Measurements from ENCODE around the gene FAM240A.

DNA sequence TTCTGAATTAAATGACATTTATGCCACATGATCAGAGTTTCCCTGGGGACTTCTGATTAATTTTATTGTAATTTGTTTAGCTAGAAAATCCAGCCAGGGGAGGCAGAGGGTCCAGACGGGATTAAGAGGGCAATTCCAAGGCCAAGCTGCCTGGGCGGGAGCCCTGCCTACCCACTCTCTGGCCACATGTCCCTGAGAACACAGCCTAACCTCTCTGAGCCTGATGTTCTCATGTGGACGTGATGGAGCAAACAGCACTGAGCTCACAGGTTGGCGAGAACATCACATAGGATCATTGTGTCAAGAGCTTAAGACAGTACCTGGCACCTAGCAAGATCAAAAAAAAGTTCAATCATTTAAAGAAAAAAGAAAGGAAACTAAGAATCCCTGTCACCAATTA is 47.2 kb upstream of the FAM240A start:
- TF ChIP-seq, protein P1, sequence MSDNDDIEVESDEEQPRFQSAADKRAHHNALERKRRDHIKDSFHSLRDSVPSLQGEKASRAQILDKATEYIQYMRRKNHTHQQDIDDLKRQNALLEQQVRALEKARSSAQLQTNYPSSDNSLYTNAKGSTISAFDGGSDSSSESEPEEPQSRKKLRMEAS (IDR thresholded peaks at IDR 0.05): no peak
- TF ChIP-seq USF1 (IDR thresholded peaks at IDR 0.05): no peak
- TF ChIP-seq TAF1 (IDR thresholded peaks at IDR 0.05; ENCODE audit: low read depth): no peak
- TF ChIP-seq FOXM1 (IDR thresholded peaks at IDR 0.05; ENCODE audit: borderline replicate concordance, low read depth): no peak
- no peak for TF ChIP-seq TCF12 (IDR thresholded peaks at IDR 0.05; ENCODE audit: low read depth)
- no peak for TF ChIP-seq YY1 (IDR thresholded peaks at IDR 0.05; ENCODE audit: low read depth)
- TF ChIP-seq EP300 (IDR thresholded peaks at IDR 0.05; ENCODE audit: borderline replicate concordance): no peak
- TF ChIP-seq REST (IDR thresholded peaks at IDR 0.05; ENCODE audit: low read depth): no peak
- no peak for TF ChIP-seq TEAD4 (IDR thresholded peaks at IDR 0.05)
